NCI-H1048 (cell line): ENCODE results near the gene KLHL8.
A peak's percentile ranks its signal among the peaks of the same experiment; 100 is the strongest.

ENCODE experiments used
- DNase-seq: peaks from one replicate; lab custom pipeline; 2025; lab: John Stamatoyannopoulos, UW

The KLHL8 gene

GRCh38 chr4:87121341-87122065 is 98.9 kb downstream of the KLHL8 start:
- no peak for DNase-seq

DNA sequence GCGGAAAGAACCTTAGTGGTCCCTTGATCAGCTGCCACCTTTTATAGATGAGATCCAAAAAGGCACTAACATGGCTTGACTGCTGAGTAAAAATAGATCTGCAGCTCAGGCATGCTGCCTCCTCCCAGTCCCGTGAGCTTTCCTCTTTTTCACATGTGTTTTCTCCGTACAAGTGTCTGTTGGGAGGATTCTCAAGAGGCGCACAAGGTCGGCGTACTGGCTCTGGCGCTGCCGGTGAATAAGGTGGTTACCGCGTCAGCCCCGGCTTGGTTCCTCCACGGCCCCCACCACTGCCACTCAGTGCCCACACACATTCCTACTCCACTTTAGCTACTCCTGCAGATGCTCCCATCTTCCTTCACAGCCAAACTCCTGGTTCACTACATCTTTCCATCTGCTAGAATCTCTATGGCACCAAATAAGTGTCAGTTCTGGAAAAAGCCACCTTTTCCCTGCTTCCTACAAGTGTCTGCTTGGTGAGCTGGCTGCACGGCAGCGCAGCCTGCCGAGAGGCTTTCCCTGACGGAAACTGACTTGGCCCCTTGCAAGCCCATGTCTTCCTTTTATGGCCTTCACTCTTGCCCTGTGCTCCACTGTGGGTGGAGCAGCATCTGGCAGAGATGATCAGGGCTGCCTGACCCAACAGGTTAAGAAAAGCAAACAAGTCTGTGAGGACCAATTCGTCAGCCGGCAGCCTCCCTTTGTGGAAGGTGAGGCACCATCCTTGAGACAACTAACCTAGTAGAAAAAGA is 99.8 kb downstream of the KLHL8 start:
- DNase-seq, result no peak

DNA sequence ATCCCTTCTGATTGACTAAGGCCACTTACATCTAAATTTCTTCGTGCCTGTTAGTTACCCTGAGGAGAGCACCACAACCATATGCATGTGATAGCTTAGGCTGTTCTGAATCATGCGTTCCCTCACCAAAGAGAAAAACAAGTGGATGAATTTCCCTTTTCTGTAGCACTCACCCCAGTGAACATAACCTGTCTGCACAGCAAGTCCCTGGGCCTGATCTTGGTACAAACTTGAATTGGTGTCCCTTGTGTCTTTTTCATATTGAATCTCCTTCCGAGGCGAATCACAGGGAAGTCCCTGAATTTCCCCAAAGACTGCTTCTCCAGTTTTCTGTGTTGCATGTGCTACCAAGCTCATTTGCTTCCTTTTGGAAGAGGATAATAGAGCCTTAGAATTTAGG is 100.4 kb downstream of the KLHL8 start:
- no peak for DNase-seq

DNA sequence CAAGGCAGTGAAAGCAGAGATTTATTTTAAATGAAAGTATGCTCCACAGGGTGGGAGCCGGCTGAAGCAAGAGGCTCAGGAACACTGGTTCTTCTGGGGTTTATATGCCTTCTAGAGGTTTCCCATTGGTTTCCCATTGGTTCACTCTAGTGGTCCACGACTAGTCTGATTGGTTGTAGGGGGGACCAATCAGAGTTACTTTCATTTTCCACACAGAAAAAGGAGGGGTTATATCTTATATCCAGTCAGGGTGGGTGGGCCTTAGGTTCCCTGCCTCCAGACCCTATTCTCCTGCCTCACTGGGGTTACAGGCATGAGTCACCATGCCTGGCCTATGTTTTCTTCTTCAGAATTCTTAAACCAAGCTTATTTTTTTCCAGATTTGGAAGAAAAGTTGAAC is 101.6 kb downstream of the KLHL8 start:
- peak; percentile 6 for DNase-seq

DNA sequence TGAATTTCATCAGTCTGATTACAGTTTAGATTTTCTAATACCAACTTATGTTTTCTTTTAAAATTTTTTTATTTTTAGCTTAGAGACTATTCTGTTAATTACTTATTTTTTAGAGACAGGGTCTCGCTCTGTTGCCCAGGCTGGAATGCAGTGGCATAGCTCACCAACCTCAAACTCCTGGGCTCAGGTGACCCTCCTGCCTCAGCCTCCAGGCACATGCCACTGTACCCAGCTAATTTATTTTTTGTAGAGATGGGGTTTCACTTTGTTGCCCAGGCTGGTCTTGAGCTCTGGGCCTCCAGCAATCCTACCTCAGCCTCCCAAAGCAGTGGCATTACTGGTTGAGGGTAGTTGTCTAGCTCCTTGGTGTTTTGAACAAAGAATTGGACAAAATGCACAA is 102.0 kb downstream of the KLHL8 start:
- no peak for DNase-seq

DNA sequence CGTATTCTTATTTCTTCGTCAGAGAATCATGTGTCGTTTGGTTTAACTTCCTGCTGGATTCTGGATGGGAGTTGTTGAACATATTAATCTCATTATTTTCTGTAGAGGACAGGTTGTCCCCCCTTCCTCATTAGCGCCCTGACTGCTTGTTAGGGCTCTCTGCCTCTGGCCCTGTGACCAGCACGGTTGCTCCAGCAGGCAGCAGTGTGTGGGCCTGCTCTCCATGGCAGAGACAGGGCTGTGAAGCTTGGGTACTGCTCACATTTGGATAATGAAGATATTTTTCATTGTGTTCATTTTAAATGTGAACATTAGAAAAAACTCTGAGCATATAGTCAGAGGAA is 102.7 kb downstream of the KLHL8 start:
- no peak for DNase-seq

GRCh38 chr4:87117051-87117731 is 103.2 kb downstream of the KLHL8 start:
- no peak for DNase-seq

- DNase-seq, result no peak
Observed at GRCh38 chr4:87116231-87116630, 104.2 kb downstream of the KLHL8 start.

GRCh38 chr4:87114245-87115062 is 106.0 kb downstream of the KLHL8 start:
- no peak for DNase-seq

DNA sequence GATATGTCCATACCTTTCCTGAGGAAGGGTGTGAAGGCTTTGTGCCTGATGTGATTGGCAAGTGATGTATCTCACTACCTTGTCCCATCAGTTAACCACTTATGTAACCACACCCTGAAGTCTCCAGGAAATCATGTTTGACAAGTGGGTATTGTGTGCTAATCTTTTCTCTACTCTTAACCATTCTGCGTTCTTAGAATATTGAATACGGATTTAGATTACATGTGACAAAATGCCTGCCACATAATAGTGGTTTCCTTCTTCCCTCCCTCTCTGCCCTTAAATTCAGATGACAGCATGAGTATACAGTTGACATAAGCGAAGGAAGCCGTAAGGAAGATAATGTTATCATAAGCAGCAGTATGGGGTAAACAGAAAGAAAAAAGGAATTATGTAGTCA is 108.4 kb downstream of the KLHL8 start:
- DNase-seq, result no peak
